Epithelial cell of proximal tubule (primary cell): ENCODE data around the gene CIRBP. TPM values are rescaled to one million over a fixed set of nuclear protein-coding genes. Genes with fewer than 3 reads are reported as not detected.
A peak's percentile ranks its signal among the peaks of the same experiment; 100 is the strongest.

Source experiments
- DNase-seq: peaks from one replicate; pipeline ENCODE4 v3.0.0-alpha.2; 2011; ENCODE audit warnings: low read depth
- H3K4me3 ChIP-seq: 2 replicates; pipeline ENCODE4 v1.5.1; 2011; ENCODE audit warnings: low read depth, mild to moderate bottlenecking, low read length
- total RNA-seq: library from RNA; depleted of rRNA; stranded (reverse); fragments of >200 nt; gene quantifications from 2 replicates; pipeline ENCODE4 v1.2.3, GENCODE V29; 2015
- TF ChIP-seq, protein P1 (sequence below): conservative IDR thresholded peaks from 2 replicates; pipeline ENCODE4 v1.5.1; 2012; ENCODE audit warnings: low read depth, mild to moderate bottlenecking, low read length

CIRBP gene
- 165 and 317 TPM in 2 replicates for total RNA-seq

DNA sequence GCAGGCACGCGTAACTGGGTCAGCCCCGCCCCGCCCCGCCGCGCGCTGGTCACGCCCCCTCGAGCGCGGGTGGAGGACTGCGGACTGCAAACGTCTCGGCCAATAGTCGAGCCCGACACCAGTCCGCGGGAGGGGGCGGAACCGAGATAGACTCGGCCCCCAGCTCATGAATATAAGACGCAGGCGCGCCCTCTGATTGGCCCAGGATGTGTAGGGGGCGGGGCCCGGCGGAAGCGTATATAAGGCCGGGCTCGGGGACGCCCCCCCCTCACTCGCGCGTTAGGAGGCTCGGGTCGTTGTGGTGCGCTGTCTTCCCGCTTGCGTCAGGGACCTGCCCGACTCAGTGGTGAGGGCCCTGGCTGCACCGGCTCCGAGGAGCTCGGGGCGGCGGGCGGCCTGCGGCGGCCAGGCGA, at the start of gene CIRBP:
CIRBP (plus strand) TSS at position 268 of the 413 bp plus-strand sequence. CDS start 1,602 bp downstream, outside the sequence.
- TF ChIP-seq, protein P1, sequence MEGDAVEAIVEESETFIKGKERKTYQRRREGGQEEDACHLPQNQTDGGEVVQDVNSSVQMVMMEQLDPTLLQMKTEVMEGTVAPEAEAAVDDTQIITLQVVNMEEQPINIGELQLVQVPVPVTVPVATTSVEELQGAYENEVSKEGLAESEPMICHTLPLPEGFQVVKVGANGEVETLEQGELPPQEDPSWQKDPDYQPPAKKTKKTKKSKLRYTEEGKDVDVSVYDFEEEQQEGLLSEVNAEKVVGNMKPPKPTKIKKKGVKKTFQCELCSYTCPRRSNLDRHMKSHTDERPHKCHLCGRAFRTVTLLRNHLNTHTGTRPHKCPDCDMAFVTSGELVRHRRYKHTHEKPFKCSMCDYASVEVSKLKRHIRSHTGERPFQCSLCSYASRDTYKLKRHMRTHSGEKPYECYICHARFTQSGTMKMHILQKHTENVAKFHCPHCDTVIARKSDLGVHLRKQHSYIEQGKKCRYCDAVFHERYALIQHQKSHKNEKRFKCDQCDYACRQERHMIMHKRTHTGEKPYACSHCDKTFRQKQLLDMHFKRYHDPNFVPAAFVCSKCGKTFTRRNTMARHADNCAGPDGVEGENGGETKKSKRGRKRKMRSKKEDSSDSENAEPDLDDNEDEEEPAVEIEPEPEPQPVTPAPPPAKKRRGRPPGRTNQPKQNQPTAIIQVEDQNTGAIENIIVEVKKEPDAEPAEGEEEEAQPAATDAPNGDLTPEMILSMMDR: no peak
- DNase-seq: no peak
- peak within 1 kb of the TSS; percentile 64 for H3K4me3 ChIP-seq

DNA sequence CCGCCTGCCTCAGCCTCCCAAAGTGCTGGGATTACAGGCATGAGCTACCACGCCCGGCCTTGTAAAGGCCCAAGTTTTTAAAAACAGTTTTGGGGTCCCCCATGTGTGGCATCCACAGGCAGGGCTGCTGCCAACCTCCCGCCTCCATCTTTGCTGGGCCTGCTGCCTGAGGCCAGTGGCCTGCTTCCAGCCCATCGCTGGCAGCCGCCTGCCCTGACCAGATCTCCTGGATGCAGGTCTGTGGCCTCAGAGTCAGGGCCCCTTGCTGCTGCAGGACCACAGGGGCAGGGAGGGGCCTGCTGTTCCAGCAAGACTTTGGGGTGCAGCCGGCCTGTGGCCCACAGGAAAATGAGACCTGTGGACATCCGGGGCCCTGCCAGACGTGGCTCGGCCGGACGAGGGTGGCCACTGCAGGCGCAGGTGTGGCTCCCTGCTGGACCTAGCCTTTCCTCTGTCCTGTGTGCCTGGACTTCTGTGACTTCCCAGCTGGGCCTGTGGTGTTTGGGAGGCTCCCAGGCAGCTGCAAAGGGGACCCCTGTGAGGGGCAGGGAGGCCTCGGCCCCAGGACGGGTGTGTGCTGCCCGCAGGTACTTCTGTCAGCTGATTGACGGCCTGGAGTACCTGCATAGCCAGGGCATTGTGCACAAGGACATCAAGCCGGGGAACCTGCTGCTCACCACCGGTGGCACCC, 49.2 kb upstream of the CIRBP start:
- TF ChIP-seq, protein P1: no peak
- DNase-seq: no peak
- H3K4me3 ChIP-seq: no peak overlapping the region

DNA sequence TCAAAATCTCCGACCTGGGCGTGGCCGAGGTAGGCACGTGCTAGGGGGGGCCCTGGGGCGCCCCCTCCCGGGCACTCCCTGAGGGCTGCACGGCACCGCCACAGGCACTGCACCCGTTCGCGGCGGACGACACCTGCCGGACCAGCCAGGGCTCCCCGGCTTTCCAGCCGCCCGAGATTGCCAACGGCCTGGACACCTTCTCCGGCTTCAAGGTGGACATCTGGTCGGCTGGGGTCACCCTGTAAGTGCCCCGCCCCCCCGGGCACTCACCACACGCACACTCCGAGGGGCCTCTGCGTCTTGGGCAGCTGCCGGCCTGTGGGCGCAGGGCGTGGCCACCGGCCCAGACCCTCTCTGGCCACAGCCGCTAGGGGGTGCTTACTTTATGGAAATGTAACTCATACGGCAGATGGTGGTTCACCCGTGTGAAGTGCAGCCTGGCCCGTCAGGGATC, 48.6 kb upstream of the CIRBP start:
- DNase-seq: no peak
- H3K4me3 ChIP-seq: no peak overlapping the region
- TF ChIP-seq, protein P1: no peak

GRCh38 chr19:1220976-1221903, 47.9 kb upstream of the CIRBP start:
- TF ChIP-seq, protein P1: peak; percentile 58
- DNase-seq: no peak
- H3K4me3 ChIP-seq: no peak overlapping the region

DNA sequence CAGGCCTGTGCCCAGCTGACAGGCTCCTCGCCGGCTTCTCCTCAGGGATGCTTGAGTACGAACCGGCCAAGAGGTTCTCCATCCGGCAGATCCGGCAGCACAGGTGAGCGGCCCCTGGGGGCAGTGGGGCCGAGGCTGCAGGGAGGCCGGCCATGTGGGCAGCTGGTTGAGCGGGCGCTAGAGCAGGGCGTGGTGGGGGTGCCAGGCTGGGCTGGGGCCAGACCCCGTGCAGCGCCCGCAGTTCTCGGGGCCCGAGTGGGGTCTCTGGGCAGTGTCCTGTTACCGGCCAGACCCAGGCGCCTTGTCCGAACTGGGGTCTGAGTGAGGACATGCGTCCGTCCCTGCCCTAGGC, 47.3 kb upstream of the CIRBP start:
- no peak overlapping the region for H3K4me3 ChIP-seq
- TF ChIP-seq, protein P1: no peak
- DNase-seq: no peak

DNA sequence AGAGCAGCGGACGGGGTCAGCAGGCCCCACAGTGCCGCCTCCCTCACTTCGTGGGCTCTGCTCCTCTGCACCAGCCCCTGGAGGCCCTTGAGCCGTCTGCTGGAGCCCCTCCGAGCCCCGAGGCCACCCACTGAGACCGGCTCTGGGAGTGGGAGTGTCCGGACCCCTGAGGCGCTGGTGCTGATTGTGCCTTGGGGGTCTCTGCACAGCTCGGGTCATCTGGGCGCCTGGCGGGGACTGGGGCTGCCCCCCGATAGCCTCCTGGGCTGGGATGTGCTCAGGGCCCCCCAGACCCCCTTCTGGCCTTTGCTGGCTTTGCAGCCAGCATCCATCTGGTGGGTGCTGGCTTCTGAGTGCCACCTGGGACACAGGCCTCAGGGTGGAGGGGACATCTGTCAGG, 46.7 kb upstream of the CIRBP start:
- DNase-seq: no peak
- no peak overlapping the region for H3K4me3 ChIP-seq
- TF ChIP-seq, protein P1: no peak
